ENCODE measurements around the gene CST8.

- TF ChIP-seq CTCF (conservative IDR thresholded peaks at IDR 0.05; ENCODE audit: low read depth, low read length): no peak
- TF ChIP-seq RAD21 (IDR thresholded peaks at IDR 0.05; ENCODE audit: low read length): no peak
- no peak for TF ChIP-seq POLR2A (IDR thresholded peaks at IDR 0.05; ENCODE audit: low read depth, low read length)
- no peak for TF ChIP-seq MXI1 (IDR thresholded peaks at IDR 0.05; ENCODE audit: borderline replicate concordance, low read depth, low read length)
- no peak for TF ChIP-seq RFX5 (IDR thresholded peaks at IDR 0.05; ENCODE audit: low read depth, low read length)
These were observed 38.0 kb downstream of the CST8 start for GRCh38 chr20:23528867-23529431.
